Mammary epithelial cell (primary cell): Measurements from ENCODE around the gene KCTD7.

Experiments used
- CTCF ChIP-seq, 2 donors: IDR thresholded peaks in 1 of 2; conservative IDR thresholded peaks in 1 of 2; 2 replicates each; pipeline ENCODE4 v1.5.1; 2011 to 2012; ENCODE audit warnings: inconsistent platforms in 2 of 2, low read length in 2 of 2, mild to moderate bottlenecking in 2 of 2, control low read depth in 1 of 2, low read depth in 1 of 2; ENCODE audit not compliant: insufficient read depth in 1 of 2; ENCODE audit errors: extremely low read depth in 1 of 2
- EZH2 ChIP-seq: IDR thresholded peaks from 2 replicates; pipeline ENCODE4 v1.6.1; 2012; ENCODE audit warnings: low read length, inconsistent platforms, borderline replicate concordance

DNA sequence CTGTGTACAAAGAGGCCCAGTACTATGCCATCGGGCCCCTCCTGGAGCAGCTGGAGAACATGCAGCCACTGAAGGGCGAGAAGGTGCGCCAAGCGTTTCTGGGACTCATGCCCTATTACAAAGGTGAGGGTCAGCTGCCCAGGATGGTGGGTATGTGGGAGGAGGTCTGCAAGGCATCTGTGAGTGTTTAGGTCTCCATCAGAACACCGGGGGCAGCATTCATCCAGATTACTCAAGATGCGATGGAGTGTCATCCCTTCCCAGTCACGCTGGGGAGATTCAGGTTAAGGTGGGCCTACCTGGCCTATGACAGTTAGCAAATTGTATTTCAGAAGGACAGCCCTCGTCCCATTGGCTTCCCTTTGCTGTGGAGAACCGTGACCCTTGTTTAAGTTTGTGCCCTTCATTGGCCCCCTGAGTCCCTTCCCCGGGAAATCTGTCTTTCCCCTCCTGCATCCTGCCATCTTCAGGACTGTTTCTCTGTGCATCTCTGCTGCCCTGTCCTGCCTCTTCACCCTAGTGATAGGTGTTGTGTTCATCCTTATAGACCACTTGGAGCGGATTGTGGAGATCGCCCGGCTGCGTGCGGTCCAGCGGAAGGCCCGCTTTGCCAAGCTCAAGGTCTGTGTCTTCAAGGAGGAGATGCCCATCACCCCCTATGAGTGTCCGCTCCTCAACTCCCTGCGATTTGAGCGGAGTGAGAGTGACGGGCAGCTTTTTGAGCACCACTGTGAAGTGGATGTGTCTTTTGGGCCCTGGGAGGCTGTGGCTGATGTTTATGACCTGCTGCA, 9.8 kb downstream of the KCTD7 start:
- no peak for TF ChIP-seq CTCF (conservative IDR thresholded peaks at IDR 0.05 in 1 of 2, IDR thresholded peaks at IDR 0.05 in 1 of 2; ENCODE audit: extremely low read depth in 1 of 2, insufficient read depth in 1 of 2, low read depth in 1 of 2, low read length in 2 of 2)
- no peak for TF ChIP-seq EZH2
